ENCODE data around the gene FMNL2. TPM values are rescaled to one million over a fixed set of nuclear protein-coding genes. Genes with fewer than 3 reads are reported as not detected.
A peak's percentile ranks its signal among the peaks of the same experiment; 100 is the strongest.

Gene FMNL2
- total RNA-seq, 4 donors from 2014 or later = 23.5 to 28.0 (median 23.8) TPM

GRCh38 chr2:152585830-152586484 lies 251.0 kb downstream of the FMNL2 start:
- Histone ChIP-seq H3K9me3 (no peaks in the 10 kb centered on the region), H3K4me1 (peaks cover 0 to 22% (median 15%) of the 10 kb centered on the region in 4 donors), H3K36me3 (peaks cover 0 to 13% (median 2%) of the 10 kb centered on the region in 4 donors), H3K27ac (replicated peaks in 1 of 4) (no peak overlapping the region), H3K4me3 (no peak overlapping the region), H3K27me3 (no peaks in the 10 kb centered on the region)
- intact Hi-C loops (cut with DNase I) = no loop called here
- peak; percentile 74 for DNase-seq (ENCODE audit: extremely low spot score)
- no peak for TF ChIP-seq POLR2AphosphoS5 (IDR thresholded peaks at IDR 0.05)
- TF ChIP-seq POLR2A (IDR thresholded peaks at IDR 0.05; ENCODE audit: low read depth) = no peak
- no peak for TF ChIP-seq EP300 (IDR thresholded peaks at IDR 0.05)
- TF ChIP-seq, protein P1, sequence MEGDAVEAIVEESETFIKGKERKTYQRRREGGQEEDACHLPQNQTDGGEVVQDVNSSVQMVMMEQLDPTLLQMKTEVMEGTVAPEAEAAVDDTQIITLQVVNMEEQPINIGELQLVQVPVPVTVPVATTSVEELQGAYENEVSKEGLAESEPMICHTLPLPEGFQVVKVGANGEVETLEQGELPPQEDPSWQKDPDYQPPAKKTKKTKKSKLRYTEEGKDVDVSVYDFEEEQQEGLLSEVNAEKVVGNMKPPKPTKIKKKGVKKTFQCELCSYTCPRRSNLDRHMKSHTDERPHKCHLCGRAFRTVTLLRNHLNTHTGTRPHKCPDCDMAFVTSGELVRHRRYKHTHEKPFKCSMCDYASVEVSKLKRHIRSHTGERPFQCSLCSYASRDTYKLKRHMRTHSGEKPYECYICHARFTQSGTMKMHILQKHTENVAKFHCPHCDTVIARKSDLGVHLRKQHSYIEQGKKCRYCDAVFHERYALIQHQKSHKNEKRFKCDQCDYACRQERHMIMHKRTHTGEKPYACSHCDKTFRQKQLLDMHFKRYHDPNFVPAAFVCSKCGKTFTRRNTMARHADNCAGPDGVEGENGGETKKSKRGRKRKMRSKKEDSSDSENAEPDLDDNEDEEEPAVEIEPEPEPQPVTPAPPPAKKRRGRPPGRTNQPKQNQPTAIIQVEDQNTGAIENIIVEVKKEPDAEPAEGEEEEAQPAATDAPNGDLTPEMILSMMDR (IDR thresholded peaks at IDR 0.05) = no peak
- 34% methylated on average over 3 of the region's 3 CpGs for WGBS

GRCh38 chr2:152587187-152587947 lies 252.4 kb downstream of the FMNL2 start:
- no peak for TF ChIP-seq EP300 (IDR thresholded peaks at IDR 0.05)
- TF ChIP-seq, protein P1 (IDR thresholded peaks at IDR 0.05) = no peak
- no peak for TF ChIP-seq POLR2AphosphoS5 (IDR thresholded peaks at IDR 0.05)
- TF ChIP-seq POLR2A (IDR thresholded peaks at IDR 0.05; ENCODE audit: low read depth) = no peak
- no peak overlapping the region for H3K27ac ChIP-seq (replicated peaks in 1 of 4)
- H3K27me3 ChIP-seq = no peaks in the 10 kb centered on the region
- intact Hi-C loops (cut with DNase I) = no loop called here
- peaks cover 0 to 22% (median 15%) of the 10 kb centered on the region in 4 donors for H3K4me1 ChIP-seq
- DNase-seq (ENCODE audit: extremely low spot score) = no peak
- H3K36me3 ChIP-seq = peaks cover 0 to 3% (median 0%) of the 10 kb centered on the region in 4 donors
- no peaks in the 10 kb centered on the region for H3K9me3 ChIP-seq
- H3K4me3 ChIP-seq = no peak overlapping the region
- WGBS = 84% methylated on average over 7 of the region's 7 CpGs

DNA sequence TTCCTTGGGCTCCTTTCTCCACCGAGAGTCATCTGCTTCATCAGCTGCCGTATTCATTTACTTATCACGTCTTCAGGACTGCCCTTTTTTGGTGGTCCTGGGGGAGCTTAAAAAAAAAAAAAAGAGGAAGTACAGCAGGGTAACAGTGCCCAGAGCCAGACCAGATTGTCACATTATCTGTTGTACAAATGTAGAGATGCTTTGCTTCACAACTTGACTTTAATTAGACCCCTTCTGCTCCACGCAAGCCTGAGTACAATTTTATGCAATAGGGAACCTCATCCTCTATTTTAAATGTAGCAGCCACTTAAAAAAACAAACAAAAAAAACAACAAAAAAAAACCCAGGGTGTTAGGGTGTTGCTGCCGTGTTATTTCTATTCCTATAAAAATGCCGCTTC lies 254.0 kb downstream of the FMNL2 start:
- H3K4me3 ChIP-seq = no peak overlapping the region
- DNase-seq (ENCODE audit: extremely low spot score) = no peak
- H3K4me1 ChIP-seq = peaks cover 0 to 18% (median 15%) of the 10 kb centered on the region in 4 donors
- no peak overlapping the region for H3K27ac ChIP-seq (replicated peaks in 1 of 4)
- TF ChIP-seq, protein P1 (IDR thresholded peaks at IDR 0.05) = no peak
- TF ChIP-seq POLR2AphosphoS5 (IDR thresholded peaks at IDR 0.05) = no peak
- no peak for TF ChIP-seq POLR2A (IDR thresholded peaks at IDR 0.05; ENCODE audit: low read depth)
- TF ChIP-seq EP300 (IDR thresholded peaks at IDR 0.05) = no peak
- intact Hi-C loops (cut with DNase I) = no loop called here
- H3K27me3 ChIP-seq = no peaks in the 10 kb centered on the region
- H3K36me3 ChIP-seq = peaks cover 0 to 3% (median 0%) of the 10 kb centered on the region in 4 donors
- 87% methylated on average over 6 of the region's 6 CpGs for WGBS
- H3K9me3 ChIP-seq = no peaks in the 10 kb centered on the region

DNA sequence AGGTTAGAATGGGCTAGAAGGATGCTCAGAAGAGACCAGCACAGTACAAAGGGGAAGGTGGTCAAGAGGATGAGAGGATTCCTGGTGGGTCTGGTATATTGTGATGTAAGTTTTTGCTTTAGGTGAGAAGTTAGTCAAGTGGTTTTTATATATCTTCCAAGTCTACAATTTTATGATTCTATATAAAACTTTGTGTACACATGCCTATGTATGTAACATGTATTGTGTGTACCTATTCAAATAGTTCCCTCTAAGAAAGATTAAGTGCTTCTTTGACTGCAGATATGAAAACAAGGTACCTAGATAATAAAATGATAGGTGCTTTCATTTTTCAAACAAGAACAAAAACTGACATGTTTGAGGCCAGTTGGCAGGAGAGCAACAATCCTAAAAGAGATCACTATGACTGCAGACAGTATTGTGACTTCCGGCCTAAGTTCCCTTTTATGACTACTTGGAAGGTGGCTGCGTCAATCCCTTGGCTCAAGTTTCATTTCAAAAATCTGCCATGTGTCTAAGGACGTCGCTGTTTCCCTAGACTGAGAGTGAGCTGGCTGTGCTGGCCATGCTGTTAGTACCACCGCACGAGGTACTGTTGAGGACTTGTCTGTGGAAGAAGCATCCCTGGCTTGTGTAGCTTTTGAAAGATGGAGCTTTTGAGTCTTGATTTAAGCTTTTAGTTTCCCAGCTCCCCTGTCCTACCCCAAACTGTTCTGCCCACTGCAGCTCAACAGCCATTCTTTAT lies 259.2 kb downstream of the FMNL2 start:
- H3K4me3 ChIP-seq = no peak overlapping the region
- H3K27ac ChIP-seq (replicated peaks in 1 of 4) = peak overlapping the region; percentile 32 to 52 (median 40)
- H3K4me1 ChIP-seq = peaks cover 0 to 4% (median 0%) of the 10 kb centered on the region in 4 donors
- H3K36me3 ChIP-seq = peaks cover 0 to 11% (median 0%) of the 10 kb centered on the region in 4 donors
- H3K27me3 ChIP-seq = no peaks in the 10 kb centered on the region
- WGBS = 69% methylated on average over 6 of the region's 6 CpGs
- peak; percentile 91 for DNase-seq (ENCODE audit: extremely low spot score)
- no peaks in the 10 kb centered on the region for H3K9me3 ChIP-seq
- intact Hi-C loops (cut with DNase I) = no loop called here
- TF ChIP-seq POLR2A (IDR thresholded peaks at IDR 0.05; ENCODE audit: low read depth) (no peak), POLR2AphosphoS5 (IDR thresholded peaks at IDR 0.05) (no peak), EP300 (IDR thresholded peaks at IDR 0.05) (no peak)
- TF ChIP-seq, protein P1 (IDR thresholded peaks at IDR 0.05) = no peak

Measured in esophagus muscularis mucosa (tissue), 4 donors.